ENCODE results near the gene KRTAP10-4.

- TF ChIP-seq, protein P1, sequence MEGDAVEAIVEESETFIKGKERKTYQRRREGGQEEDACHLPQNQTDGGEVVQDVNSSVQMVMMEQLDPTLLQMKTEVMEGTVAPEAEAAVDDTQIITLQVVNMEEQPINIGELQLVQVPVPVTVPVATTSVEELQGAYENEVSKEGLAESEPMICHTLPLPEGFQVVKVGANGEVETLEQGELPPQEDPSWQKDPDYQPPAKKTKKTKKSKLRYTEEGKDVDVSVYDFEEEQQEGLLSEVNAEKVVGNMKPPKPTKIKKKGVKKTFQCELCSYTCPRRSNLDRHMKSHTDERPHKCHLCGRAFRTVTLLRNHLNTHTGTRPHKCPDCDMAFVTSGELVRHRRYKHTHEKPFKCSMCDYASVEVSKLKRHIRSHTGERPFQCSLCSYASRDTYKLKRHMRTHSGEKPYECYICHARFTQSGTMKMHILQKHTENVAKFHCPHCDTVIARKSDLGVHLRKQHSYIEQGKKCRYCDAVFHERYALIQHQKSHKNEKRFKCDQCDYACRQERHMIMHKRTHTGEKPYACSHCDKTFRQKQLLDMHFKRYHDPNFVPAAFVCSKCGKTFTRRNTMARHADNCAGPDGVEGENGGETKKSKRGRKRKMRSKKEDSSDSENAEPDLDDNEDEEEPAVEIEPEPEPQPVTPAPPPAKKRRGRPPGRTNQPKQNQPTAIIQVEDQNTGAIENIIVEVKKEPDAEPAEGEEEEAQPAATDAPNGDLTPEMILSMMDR (IDR thresholded peaks at IDR 0.05): no peak
- no peak for TF ChIP-seq POLR2A (IDR thresholded peaks at IDR 0.05)
Measured at GRCh38 chr21:44571844-44572782, 1.4 kb upstream of the KRTAP10-4 start.
